RPMI7951 (cell line): ENCODE results near the gene ALDOA. TPM values are rescaled to one million over a fixed set of nuclear protein-coding genes. Genes with fewer than 3 reads are reported as not detected.
"Not testable (repeated sequence)": the region's sequence is repeated elsewhere in the genome, so short reads cannot be mapped to it uniquely, and the experiment has no call there.

ENCODE experiments used
- DNase-seq: peaks from one replicate; pipeline ENCODE4 v3.0.0-alpha.2; 2012; ENCODE audit warnings: low read depth
- total RNA-seq: library from RNA; depleted of rRNA; stranded (reverse); fragments of >200 nt; shearing (Covaris generic); gene quantifications from 2 replicates; pipeline ENCODE4 v1.2.3, GENCODE V29; 2014; rRNA removed

The ALDOA gene
- total RNA-seq, 1 experiment from 2014 or later, result 1,895 TPM

DNA sequence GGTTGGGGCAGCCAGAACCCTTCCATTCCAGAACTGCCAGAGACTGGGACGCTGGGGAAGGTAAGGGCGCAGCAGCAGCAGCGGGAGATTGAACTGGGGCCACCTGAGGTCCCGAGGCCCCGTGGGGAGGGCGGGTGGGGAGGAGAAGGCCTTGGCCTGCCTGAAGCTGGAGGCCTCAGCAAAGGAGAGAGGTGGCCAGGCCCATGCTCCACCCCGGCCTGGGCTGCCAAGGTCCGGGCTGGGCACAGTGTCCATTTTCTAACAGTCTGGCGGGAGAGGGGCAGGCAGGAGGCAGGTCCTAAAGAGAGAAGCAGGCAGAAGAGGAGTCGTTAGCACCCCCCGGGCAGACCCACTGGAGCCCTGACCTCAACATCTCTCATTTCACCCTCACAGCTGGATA, 48.9 kb downstream of the ALDOA start:
- DNase-seq, result no peak

DNA sequence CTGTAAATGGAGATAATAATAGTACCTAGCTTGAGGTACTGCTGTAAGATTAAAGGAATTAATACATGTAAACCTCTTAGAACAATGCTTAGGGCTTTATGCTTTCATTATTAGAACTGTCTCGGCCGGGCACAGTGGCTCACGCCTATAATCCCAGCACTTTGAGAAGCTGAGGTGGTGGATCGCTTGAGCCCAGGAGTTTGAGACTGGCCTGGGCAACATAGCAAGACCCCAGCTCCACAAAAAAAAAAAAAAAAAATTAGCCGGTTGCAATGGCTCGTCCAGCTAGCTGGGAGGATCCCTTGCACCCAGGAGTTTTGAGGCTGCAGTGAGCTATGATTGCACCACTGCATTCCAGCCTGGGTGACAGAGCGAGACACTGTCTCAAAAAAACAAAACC, 49.3 kb downstream of the ALDOA start:
- not testable (repeated sequence) for DNase-seq

DNA sequence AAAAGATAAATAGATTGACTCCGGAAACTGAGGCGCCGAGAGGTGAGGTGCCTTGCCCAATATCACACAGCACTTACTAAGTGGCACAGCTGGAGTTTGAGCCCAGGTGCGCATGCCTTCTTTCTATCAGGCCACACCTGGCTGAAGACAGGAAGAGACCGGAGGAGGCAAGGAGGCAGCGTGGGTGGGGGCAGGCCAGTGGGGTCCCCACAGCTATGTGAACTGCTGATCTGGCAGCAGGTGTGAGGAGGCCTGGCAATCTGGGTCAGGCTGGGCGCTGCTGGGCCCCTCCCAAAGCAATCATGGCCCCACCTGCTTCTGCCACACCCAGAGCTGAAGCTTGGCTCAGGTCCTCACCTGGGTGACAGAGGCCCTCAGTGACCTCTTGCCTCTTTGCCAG, 49.7 kb downstream of the ALDOA start:
- DNase-seq, result no peak

DNA sequence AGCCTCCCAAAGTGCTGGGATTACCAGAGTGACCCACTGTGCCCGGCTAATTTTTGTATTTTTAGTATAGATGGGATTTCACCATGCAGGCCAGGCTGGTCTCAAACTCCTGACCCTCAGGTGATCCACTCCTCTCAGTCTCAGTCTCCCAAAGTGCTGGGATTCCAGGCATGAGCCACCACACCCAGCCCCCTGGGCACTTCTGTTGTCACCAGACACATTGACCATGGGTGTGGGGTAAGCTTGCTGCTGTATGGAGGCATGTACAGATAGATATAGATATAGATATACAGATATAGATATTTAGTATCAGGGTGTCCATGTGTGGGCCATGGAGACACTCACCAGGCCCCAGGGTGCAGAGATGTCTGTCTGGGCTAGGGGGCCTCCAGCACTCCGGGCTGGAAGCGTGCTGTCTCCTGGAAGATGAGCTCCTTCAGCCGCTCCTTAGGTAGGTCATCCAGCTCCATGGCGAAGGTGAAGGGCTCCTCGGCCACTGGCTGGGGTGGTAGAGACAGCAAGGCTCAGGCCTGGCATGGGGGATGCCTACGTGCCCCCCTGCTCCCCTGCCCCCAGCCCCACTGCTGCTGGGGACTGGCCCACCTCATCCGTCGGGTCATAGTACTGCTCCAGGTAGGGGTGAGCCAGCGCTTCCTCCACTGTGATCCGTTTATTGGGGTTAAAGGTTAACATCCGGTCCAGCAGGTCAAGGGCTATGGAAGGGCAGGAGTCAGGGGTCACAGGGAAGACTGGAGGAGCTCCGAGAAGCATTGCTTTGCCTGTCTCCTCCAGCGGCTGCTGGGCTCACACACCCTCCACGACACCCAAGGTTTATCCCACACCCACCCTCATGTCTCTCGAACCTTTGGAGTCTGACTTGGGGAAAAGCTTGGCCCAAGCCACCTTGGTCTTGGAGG, 51.0 kb downstream of the ALDOA start:
- no peak for DNase-seq

DNA sequence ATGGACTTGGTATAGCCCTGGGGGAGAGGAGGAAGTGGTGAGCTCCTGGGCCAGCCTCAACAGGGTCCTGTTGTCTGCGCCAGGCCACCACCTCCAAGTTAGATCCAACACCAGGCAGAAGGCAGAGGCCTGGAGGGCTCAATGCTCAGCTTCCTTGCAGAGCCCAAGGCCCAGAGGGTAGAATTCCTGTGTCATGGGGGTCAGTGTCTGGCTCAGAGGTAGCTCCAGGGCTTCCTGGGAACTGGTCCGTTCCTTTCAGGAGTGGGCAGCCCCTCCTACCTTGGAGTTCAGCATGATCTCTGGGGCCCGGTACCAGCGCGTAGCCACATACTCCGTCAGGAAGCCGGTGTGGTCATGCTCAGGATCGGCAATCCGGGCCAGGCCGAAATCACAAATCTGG, 52.2 kb downstream of the ALDOA start:
- no peak for DNase-seq

DNA sequence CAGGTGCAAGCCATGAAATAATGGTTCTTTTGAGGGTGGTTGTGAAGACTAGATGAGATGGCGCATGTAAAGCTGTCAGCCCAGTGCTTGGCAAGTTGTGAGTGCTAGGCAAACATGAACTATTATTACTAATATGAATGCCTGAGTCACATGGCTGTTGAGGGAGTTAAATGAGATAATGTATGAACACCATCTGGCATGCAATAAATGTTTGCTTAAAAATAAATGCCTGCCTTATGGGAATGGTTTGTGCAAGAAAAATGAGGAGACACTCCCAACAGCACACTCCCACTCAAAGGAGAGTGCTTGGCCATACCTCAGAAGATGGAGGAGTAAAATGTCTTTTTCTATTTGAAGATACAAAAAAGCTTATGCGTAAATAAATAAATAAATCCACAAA, 53.9 kb downstream of the ALDOA start:
- DNase-seq, result no peak

Other genes starting within 250 kb of the ALDOA start
- 20.5 and 22.8 TPM in 2 replicates for gene PAGR1, start 249.6 kb upstream of the ALDOA start, total RNA-seq
- gene MVP, start 245.3 kb upstream of the ALDOA start, total RNA-seq, result 140 and 141 TPM in 2 replicates
- gene CDIPT, start 202.5 kb upstream of the ALDOA start, total RNA-seq, result 83.4 and 90.4 TPM in 2 replicates
- gene SEZ6L2, start 166.2 kb upstream of the ALDOA start, total RNA-seq, result 4.9 and 6.2 TPM in 2 replicates
- 2.6 and 4.8 TPM in 2 replicates for gene ASPHD1, start 165.3 kb upstream of the ALDOA start, total RNA-seq
- gene KCTD13, start 139.5 kb upstream of the ALDOA start, total RNA-seq, result 3.5 and 5.3 TPM in 2 replicates
- 84.8 and 110 TPM in 2 replicates for gene TMEM219, start 103.7 kb upstream of the ALDOA start, total RNA-seq
- 15.3 and 26.5 TPM in 2 replicates for gene TAOK2, start 91.9 kb upstream of the ALDOA start, total RNA-seq
- 16.1 and 21.0 TPM in 2 replicates for gene HIRIP3, start 70.1 kb upstream of the ALDOA start, total RNA-seq
- 53.7 and 81.3 TPM in 2 replicates for gene INO80E, start 69.5 kb upstream of the ALDOA start, total RNA-seq
- gene DOC2A, start 54.7 kb upstream of the ALDOA start, total RNA-seq, result 1.1 TPM in 1 of 2 replicates, not detected in the other
- not detected in 2 replicates for gene C16orf92, start 42.6 kb upstream of the ALDOA start, total RNA-seq
- 0.12 and 0.49 TPM in 2 replicates for gene TLCD3B, start 34.5 kb upstream of the ALDOA start, total RNA-seq
- gene PPP4C, start 10.2 kb downstream of the ALDOA start, total RNA-seq, result 101 and 136 TPM in 2 replicates
- 0.10 and 0.48 TPM in 2 replicates for gene TBX6, start 26.2 kb downstream of the ALDOA start, total RNA-seq
- 13.2 and 14.9 TPM in 2 replicates for gene YPEL3, start 30.5 kb downstream of the ALDOA start, total RNA-seq
- 0.29 and 0.48 TPM in 2 replicates for gene GDPD3, start 47.8 kb downstream of the ALDOA start, total RNA-seq
- 36.3 and 39.9 TPM in 2 replicates for gene MAPK3, start 57.5 kb downstream of the ALDOA start, total RNA-seq
- gene CORO1A, start 117.8 kb downstream of the ALDOA start, total RNA-seq, result 3.4 and 4.4 TPM in 2 replicates
- gene BOLA2B, start 127.9 kb downstream of the ALDOA start, total RNA-seq, result 135 and 207 TPM in 2 replicates
- 27.3 and 33.0 TPM in 2 replicates for gene SLX1A, start 128.1 kb downstream of the ALDOA start, total RNA-seq
- gene SULT1A3, start 133.5 kb downstream of the ALDOA start, total RNA-seq, result 4.2 and 6.0 TPM in 2 replicates
- gene NPIPB13, start 182.7 kb downstream of the ALDOA start, total RNA-seq, result 0.12 and 0.29 TPM in 2 replicates